Endothelial cell of umbilical vein (primary cell): ENCODE data around the gene PALMD. TPM values are rescaled to one million over a fixed set of nuclear protein-coding genes. Genes with fewer than 3 reads are reported as not detected.

ENCODE experiments used
- BruUV-seq: library from RNA; stranded (reverse); fragments of 400-500 nt; replicated peaks from 2 replicates; lab custom pipeline; 2021; lab: Mats Ljungman, UMichigan
- CTCF ChIA-PET: fragments of 300-600, 350-600 bp; sonication (Branson Sonifier 250); formaldehyde crosslinking; loops from one replicate; lab custom pipeline; 2021; ENCODE audit warnings: antibody characterized with exemption, inconsistent platforms; lab: Charles Lee
- POLR2A ChIA-PET: fragments of 300-600, 350-600 bp; sonication (Branson Sonifier 250); formaldehyde crosslinking; loops from one replicate; lab custom pipeline; 2021; ENCODE audit warnings: antibody characterized with exemption, inconsistent platforms; lab: Charles Lee
- DNase-seq: peaks from one replicate; pipeline ENCODE4 v3.0.0-alpha.2; 2011; ENCODE audit warnings: low read depth, low spot score
- FAIRE-seq: peaks from 2 replicates; lab custom pipeline; 2011; peaks lifted over from hg19 to GRCh38; lab: Jason Lieb, UNC
- H2AFZ ChIP-seq: 2 replicates; pipeline ENCODE4 v1.6.0; 2012; ENCODE audit warnings: low read depth, low read length, control low read depth, inconsistent platforms
- H3K27ac ChIP-seq: 2 replicates; pipeline ENCODE4 v1.5.1; 2011; ENCODE audit warnings: low read depth, mild to moderate bottlenecking, control low read depth, low read length, moderate library complexity; ENCODE audit not compliant: insufficient read depth
- H3K27me3 ChIP-seq, 2 experiments: 2 replicates each; pipeline versions ENCODE4 v1.6.0 to v1.6.1; 2011; ENCODE audit warnings: low read length in 2 of 2, mixed read lengths in 1 of 2; ENCODE audit not compliant: control insufficient read depth in 2 of 2, insufficient read depth in 2 of 2
- H3K36me3 ChIP-seq, 2 experiments: 2 replicates in 1 of 2; 3 replicates in 1 of 2; pipeline ENCODE4 v1.5.1; 2011; ENCODE audit warnings: low read length in 2 of 2, mild to moderate bottlenecking in 1 of 2, moderate library complexity in 1 of 2; ENCODE audit not compliant: control insufficient read depth in 2 of 2, insufficient read depth in 2 of 2; ENCODE audit errors: extremely low read depth in 1 of 2
- H3K4me1 ChIP-seq: 3 replicates; pipeline ENCODE4 v1.5.1; 2011; ENCODE audit warnings: mild to moderate bottlenecking, low read length; ENCODE audit not compliant: control insufficient read depth, insufficient read depth; ENCODE audit errors: extremely low read depth
- H3K4me2 ChIP-seq: 2 replicates; pipeline ENCODE4 v1.6.1; 2011; ENCODE audit warnings: low read length, control low read depth, mixed read lengths; ENCODE audit not compliant: insufficient read depth
- H3K4me3 ChIP-seq, 3 experiments: fragments of 200-600 bp in 1 of 3; sonication (generic), shearing (Covaris generic) in 1 of 3; replicated peaks in 1 of 3; 2 replicates each; pipeline ENCODE4 v1.5.1; 2011 to 2016; ENCODE audit warnings: control low read depth in 3 of 3, low read length in 3 of 3, mild to moderate bottlenecking in 2 of 3, inconsistent platforms in 1 of 3, low read depth in 1 of 3, moderate library complexity in 1 of 3; ENCODE audit not compliant: insufficient read depth in 1 of 3
- H3K79me2 ChIP-seq: 2 replicates; pipeline ENCODE4 v1.6.0; 2012; ENCODE audit warnings: low read length, inconsistent platforms; ENCODE audit not compliant: control insufficient read depth, insufficient read depth
- H3K9ac ChIP-seq: replicated peaks from 2 replicates; pipeline ENCODE3; 2011; ENCODE audit warnings: low read length, control low read depth; ENCODE audit not compliant: insufficient read depth; ENCODE audit errors: extremely low read depth
- H3K9me1 ChIP-seq: replicated peaks from 3 replicates; pipeline ENCODE4 v1.6.0; 2011; ENCODE audit warnings: mild to moderate bottlenecking, low read length; ENCODE audit not compliant: control insufficient read depth, insufficient read depth; ENCODE audit errors: extremely low read depth
- H3K9me3 ChIP-seq: replicated peaks from 2 replicates; pipeline ENCODE4 v1.5.1; 2012; ENCODE audit warnings: low read length, inconsistent platforms; ENCODE audit not compliant: control insufficient read depth, insufficient read depth
- H4K20me1 ChIP-seq: replicated peaks from 2 replicates; pipeline ENCODE3; 2011; ENCODE audit warnings: mild to moderate bottlenecking, low read length; ENCODE audit not compliant: control insufficient read depth, insufficient read depth; ENCODE audit errors: extremely low read depth
- EZH2 ChIP-seq: IDR thresholded peaks from 2 replicates; pipeline ENCODE4 v1.6.1; 2012; ENCODE audit warnings: borderline replicate concordance, low read depth, mild to moderate bottlenecking, moderate library complexity, low read length, inconsistent platforms; ENCODE audit not compliant: severe bottlenecking
- GATA2 ChIP-seq: IDR thresholded peaks from 2 replicates; pipeline ENCODE4 v1.7.0; 2011; ENCODE audit warnings: low read depth, mild to moderate bottlenecking, moderate library complexity, mixed read lengths, low read length; ENCODE audit not compliant: insufficient read length, insufficient read depth
- JUN ChIP-seq: IDR thresholded peaks from 2 replicates; pipeline ENCODE4 v1.6.1; 2011; ENCODE audit warnings: borderline replicate concordance, low read depth; ENCODE audit not compliant: insufficient read length, insufficient read depth
- POLR2A ChIP-seq: IDR thresholded peaks from 2 replicates; pipeline ENCODE4 v1.6.1; 2012; ENCODE audit warnings: low read depth, mild to moderate bottlenecking, control low read depth, low read length
- dilution Hi-C: fragments of 300-500 bp; cut with MboI; formaldehyde crosslinking; loops from one replicate; pipeline ENCODE4 v1.15.0; 2019; ENCODE audit warnings: low sequenced_read_pairs; ENCODE audit not compliant: extremely low pct_ligation_motif_present
- intact Hi-C: fragments of 100-400 bp; cut with micrococcal nuclease; formaldehyde crosslinking; loops from one replicate; pipeline ENCODE4 v1.10.0; 2022
- polyA plus RNA-seq, 4 experiments: library from polyadenylated mRNA; depleted of rRNA in 3 of 4; stranded (reverse) in 3 of 4; unstranded in 1 of 4; fragments of >200 nt; gene quantifications; 2 replicates each; pipeline versions ENCODE4 v1.2.1 to v1.2.3, GENCODE V29; 2011 to 2012; ENCODE audit warnings: missing spikeins in 1 of 4
- total RNA-seq: library from RNA; stranded (reverse); gene quantifications from 2 replicates; pipeline ENCODE4 v1.2.3, GENCODE V29; 2021
- TF ChIP-seq, protein P1 (sequence below): IDR thresholded peaks from 2 replicates; pipeline ENCODE4 v1.6.1; 2011; ENCODE audit not compliant: insufficient read depth, insufficient read length
- TF ChIP-seq, protein P2 (sequence below), 2 donors: IDR thresholded peaks; 1 replicate in 1 of 2; 2 replicates in 1 of 2; pipeline ENCODE4 v1.5.1; 2011; ENCODE audit warnings: low read length in 2 of 2, mild to moderate bottlenecking in 2 of 2, moderate library complexity in 2 of 2, control low read depth in 1 of 2, inconsistent platforms in 1 of 2, low read depth in 1 of 2; ENCODE audit not compliant: insufficient read depth in 1 of 2; ENCODE audit errors: extremely low read depth in 1 of 2

The PALMD gene
- total and polyA plus RNA-seq, 2 donors (not counting 3 experiments of a cell fraction or from before 2014, with no cell fraction given), result 52.6 to 137 TPM

DNA sequence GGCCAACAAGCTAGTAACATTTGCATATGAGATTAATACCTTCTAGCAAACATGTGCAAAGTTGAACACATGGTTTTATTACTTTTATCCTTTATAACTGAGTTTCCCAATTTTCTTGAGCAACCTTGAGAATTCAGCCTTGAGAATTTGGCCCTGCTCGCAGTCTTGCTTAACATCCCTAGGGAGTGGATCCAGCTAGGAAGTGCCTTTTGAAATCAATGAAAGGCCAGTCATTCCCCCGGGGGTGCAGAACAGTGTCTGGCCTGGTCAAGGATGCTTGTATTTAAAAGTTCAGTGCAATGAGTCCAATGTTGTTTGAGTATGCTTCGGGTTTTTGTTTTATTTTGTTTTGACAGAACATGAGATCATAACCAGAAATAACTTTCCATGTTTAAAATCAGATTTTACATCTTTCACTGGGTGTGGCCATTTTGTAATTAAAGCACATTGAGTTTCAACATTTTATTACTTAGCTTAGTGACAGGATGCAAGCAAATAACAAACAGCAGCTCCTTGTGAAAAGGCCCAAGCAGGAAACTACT lies 16.7 kb downstream of the PALMD start:
- intact Hi-C loops, result no loop called here
- Histone ChIP-seq H3K36me3 (peaks cover 19 to 26% of the 10 kb centered on the region in 2 experiments), H3K79me2 (peaks cover 75% of the 10 kb centered on the region), H3K4me3 (no peak overlapping the region), H3K4me1 (peaks cover 53% of the 10 kb centered on the region), H3K27ac (peak overlapping the region; percentile 12), H4K20me1 (no peaks in the 10 kb centered on the region), H3K9ac (no peak overlapping the region), H3K27me3 (no peaks in the 10 kb centered on the region), H3K9me1 (no peaks in the 10 kb centered on the region), H3K9me3 (no peaks in the 10 kb centered on the region), H2AFZ (no peak overlapping the region), H3K4me2 (no peak overlapping the region)
- ChIA-PET CTCF (interaction anchor here (1.1 to 2.7 kb wide), 5 partner anchors 8 to 182 kb away, joined by 3 to 7 read pairs (median 4); no protein-coding TSS in a partner anchor), POLR2A (no interaction called here)
- peak; percentile 37 for DNase-seq
- no peak for TF ChIP-seq GATA2
- no peak for TF ChIP-seq EZH2
- TF ChIP-seq JUN, result no peak
- no peak for TF ChIP-seq POLR2A
- TF ChIP-seq, protein P1, sequence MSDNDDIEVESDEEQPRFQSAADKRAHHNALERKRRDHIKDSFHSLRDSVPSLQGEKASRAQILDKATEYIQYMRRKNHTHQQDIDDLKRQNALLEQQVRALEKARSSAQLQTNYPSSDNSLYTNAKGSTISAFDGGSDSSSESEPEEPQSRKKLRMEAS, result no peak
- dilution Hi-C loops, result no loop called here
- no TSS peak for BruUV-seq
- FAIRE-seq, result no peak

DNA sequence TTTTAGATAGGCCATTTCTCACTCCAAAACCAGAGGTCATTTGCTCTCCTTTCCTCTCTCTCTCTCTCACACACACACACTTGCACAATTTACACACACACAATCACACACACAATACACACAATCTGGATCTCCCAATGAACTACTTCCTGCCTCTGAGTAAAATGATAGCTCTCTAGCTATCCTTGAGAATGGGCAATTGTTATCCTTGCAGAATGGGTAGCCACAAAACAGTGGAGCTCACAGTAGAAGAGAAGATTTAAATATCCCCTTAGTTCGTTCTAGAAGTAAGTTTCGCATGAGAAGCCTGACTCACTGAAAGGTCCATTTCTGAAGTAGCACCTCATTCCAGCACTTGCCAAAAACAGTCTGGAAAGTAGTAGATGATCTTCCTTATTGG lies 17.6 kb downstream of the PALMD start:
- ChIA-PET POLR2A (no interaction called here), CTCF (interaction anchor here (1.1 to 2.9 kb wide), 7 partner anchors 9 to 183 kb away, joined by 3 to 11 read pairs (median 4); no protein-coding TSS in a partner anchor)
- H4K20me1 ChIP-seq, result no peaks in the 10 kb centered on the region
- H3K27ac ChIP-seq, result no peak overlapping the region
- H3K9ac ChIP-seq, result no peak overlapping the region
- no peak overlapping the region for H2AFZ ChIP-seq
- H3K9me1 ChIP-seq, result no peaks in the 10 kb centered on the region
- DNase-seq, result no peak
- H3K4me3 ChIP-seq, result no peak overlapping the region
- intact Hi-C loops (no loop called here), dilution Hi-C loops (no loop called here)
- H3K27me3 ChIP-seq, result no peaks in the 10 kb centered on the region
- peaks cover 68% of the 10 kb centered on the region for H3K79me2 ChIP-seq
- peaks cover 47% of the 10 kb centered on the region for H3K4me1 ChIP-seq
- H3K9me3 ChIP-seq, result no peaks in the 10 kb centered on the region
- H3K4me2 ChIP-seq, result no peak overlapping the region
- no peak for FAIRE-seq
- no TSS peak for BruUV-seq
- peaks cover 26 to 34% of the 10 kb centered on the region in 2 experiments for H3K36me3 ChIP-seq
- TF ChIP-seq POLR2A, result no peak
- TF ChIP-seq, protein P1, result no peak
- TF ChIP-seq, protein P2, sequence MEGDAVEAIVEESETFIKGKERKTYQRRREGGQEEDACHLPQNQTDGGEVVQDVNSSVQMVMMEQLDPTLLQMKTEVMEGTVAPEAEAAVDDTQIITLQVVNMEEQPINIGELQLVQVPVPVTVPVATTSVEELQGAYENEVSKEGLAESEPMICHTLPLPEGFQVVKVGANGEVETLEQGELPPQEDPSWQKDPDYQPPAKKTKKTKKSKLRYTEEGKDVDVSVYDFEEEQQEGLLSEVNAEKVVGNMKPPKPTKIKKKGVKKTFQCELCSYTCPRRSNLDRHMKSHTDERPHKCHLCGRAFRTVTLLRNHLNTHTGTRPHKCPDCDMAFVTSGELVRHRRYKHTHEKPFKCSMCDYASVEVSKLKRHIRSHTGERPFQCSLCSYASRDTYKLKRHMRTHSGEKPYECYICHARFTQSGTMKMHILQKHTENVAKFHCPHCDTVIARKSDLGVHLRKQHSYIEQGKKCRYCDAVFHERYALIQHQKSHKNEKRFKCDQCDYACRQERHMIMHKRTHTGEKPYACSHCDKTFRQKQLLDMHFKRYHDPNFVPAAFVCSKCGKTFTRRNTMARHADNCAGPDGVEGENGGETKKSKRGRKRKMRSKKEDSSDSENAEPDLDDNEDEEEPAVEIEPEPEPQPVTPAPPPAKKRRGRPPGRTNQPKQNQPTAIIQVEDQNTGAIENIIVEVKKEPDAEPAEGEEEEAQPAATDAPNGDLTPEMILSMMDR (IDR thresholded peaks at IDR 0.05; ENCODE audit: extremely low read depth in 1 of 2, insufficient read depth in 1 of 2, low read depth in 1 of 2, low read length in 2 of 2), result no peak
- TF ChIP-seq JUN, result no peak
